ENCODE measurements around the gene THSD7B. TPM values are rescaled to one million over a fixed set of nuclear protein-coding genes. Genes with fewer than 3 reads are reported as not detected.

The THSD7B gene
- total RNA-seq, 1 donor from 2014 or later, result 0.19 TPM

- H3K4me1 Mint-ChIP-seq, result no peaks in the 10 kb centered on the region
- no peak for TF ChIP-seq CTCF (conservative IDR thresholded peaks at IDR 0.05)
- no peak overlapping the region for H3K4me3 Mint-ChIP-seq
- no peaks in the 10 kb centered on the region for H3K9me3 Mint-ChIP-seq
- no peaks in the 10 kb centered on the region for H3K36me3 Mint-ChIP-seq (ENCODE audit: low read depth)
- no peaks in the 10 kb centered on the region for H3K27me3 Mint-ChIP-seq (ENCODE audit: low read depth)
- no peak for DNase-seq (ENCODE audit: low read depth, low spot score)
- no peak overlapping the region for H3K27ac Mint-ChIP-seq (ENCODE audit: unreplicated experiment)
These were observed 940.0 kb downstream of the THSD7B start for GRCh38 chr2:137705296-137705695.

GRCh38 chr2:137706786-137707613 lies 941.7 kb downstream of the THSD7B start:
- Mint-ChIP-seq H3K27ac (ENCODE audit: unreplicated experiment) (no peak overlapping the region), H3K4me1 (no peaks in the 10 kb centered on the region), H3K36me3 (ENCODE audit: low read depth) (no peaks in the 10 kb centered on the region), H3K9me3 (peaks cover 2% of the 10 kb centered on the region), H3K4me3 (no peak overlapping the region), H3K27me3 (ENCODE audit: low read depth) (no peaks in the 10 kb centered on the region)
- no peak for TF ChIP-seq CTCF (conservative IDR thresholded peaks at IDR 0.05)
- no peak for DNase-seq (ENCODE audit: low read depth, low spot score)

DNA sequence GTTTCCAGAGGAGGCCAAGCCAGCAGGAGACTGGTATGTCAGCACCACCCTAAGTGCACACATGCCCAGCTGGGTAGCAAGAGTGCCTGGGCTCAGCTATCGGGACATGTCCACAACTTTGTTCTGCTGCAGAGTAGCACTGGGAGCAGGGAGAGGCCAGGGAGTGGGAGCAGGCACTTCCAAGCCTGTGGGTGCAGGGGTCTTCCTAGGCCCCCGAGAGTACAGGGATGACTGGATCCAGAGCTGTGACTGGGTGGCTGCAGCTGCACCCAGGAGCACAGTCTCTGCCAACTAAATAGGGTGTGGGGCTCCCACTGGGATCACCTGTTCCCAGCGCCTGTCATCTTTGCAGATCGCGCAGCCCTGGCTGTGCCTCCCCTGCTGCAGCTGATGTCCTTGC lies 943.0 kb downstream of the THSD7B start:
- no peak for TF ChIP-seq CTCF (conservative IDR thresholded peaks at IDR 0.05)
- Mint-ChIP-seq H3K9me3 (peaks cover 2% of the 10 kb centered on the region), H3K4me1 (no peaks in the 10 kb centered on the region), H3K27me3 (ENCODE audit: low read depth) (no peaks in the 10 kb centered on the region), H3K27ac (ENCODE audit: unreplicated experiment) (no peak overlapping the region), H3K4me3 (no peak overlapping the region), H3K36me3 (ENCODE audit: low read depth) (no peaks in the 10 kb centered on the region)
- DNase-seq (ENCODE audit: low read depth, low spot score), result no peak

DNA sequence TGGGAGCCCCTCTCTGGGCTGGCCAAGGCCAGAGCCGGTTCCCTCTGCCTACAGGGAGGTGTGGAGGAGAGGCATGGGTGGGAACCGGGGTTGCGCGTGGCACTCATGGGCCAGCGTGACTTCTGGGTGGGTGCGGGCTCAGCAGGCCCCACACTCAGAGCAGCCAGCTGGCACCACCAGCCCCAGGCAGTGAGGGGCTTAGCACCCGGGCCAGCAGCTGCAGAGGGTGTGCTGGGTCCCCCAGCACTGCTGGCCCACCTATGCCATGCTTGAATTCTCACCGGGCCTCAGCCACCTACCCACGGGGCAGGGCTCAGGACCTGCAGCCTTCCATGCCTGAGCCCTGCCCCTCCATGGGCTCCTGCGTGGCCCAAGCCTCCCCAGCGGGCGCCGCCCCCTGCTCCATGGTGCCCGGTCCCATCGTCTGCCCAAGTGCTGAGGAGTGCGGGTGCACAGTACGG lies 950.4 kb downstream of the THSD7B start:
- peaks cover under 1% of the 10 kb centered on the region for H3K9me3 Mint-ChIP-seq
- H3K36me3 Mint-ChIP-seq (ENCODE audit: low read depth), result no peaks in the 10 kb centered on the region

DNA sequence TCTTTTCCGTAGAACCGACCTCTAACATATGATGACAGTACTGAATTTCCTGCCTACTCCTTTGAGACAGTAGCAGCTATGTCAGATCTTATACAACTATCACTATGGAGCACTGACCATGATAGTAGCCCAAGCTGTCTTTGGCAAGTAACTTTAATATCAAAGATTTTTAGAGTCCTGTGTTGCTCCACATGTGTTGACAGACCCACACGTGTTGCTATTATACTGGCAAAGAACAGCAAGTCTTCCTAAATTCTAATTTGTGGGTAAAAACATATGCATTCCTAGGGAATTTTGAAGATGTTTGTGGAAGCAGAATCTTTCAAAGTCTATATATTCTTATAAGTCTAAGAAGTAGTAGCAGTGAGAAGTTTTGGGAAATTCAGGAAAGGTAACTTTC lies 953.4 kb downstream of the THSD7B start:
- Mint-ChIP-seq H3K27ac (ENCODE audit: unreplicated experiment) (no peak overlapping the region), H3K27me3 (ENCODE audit: low read depth) (peaks cover 2% of the 10 kb centered on the region), H3K36me3 (ENCODE audit: low read depth) (no peaks in the 10 kb centered on the region), H3K4me1 (no peaks in the 10 kb centered on the region), H3K9me3 (peaks cover 3% of the 10 kb centered on the region), H3K4me3 (no peak overlapping the region)
- DNase-seq (ENCODE audit: low read depth, low spot score), result no peak
- no peak for TF ChIP-seq CTCF (conservative IDR thresholded peaks at IDR 0.05)

More for the DNA sequence above, 950.4 kb downstream of the THSD7B start:
- Mint-ChIP-seq H3K4me1 (no peaks in the 10 kb centered on the region), H3K27ac (ENCODE audit: unreplicated experiment) (no peak overlapping the region), H3K27me3 (ENCODE audit: low read depth) (no peaks in the 10 kb centered on the region), H3K4me3 (no peak overlapping the region)
- TF ChIP-seq CTCF (conservative IDR thresholded peaks at IDR 0.05), result no peak
- no peak for DNase-seq (ENCODE audit: low read depth, low spot score)

All from neural crest cell (in vitro differentiated cells).